SK-N-SH treated with all-trans-retinoic acid at 6 μM for 48 hours (cell line): ENCODE results near the gene TMTC2.

Source experiments
- ATAC-seq: fragments of 200-7000 bp; cut with Tn5 transposase; 3 replicates; pipeline ENCODE4 v1.9.1; 2020; ENCODE audit warnings: mild to moderate bottlenecking, moderate library complexity
- BACH2 ChIP-seq: fragments of 250-450 bp; sonication (Bioruptor Pico); IDR thresholded peaks from 2 replicates; pipeline ENCODE4 v1.9.0; 2021; ENCODE audit warnings: mild to moderate bottlenecking, borderline replicate concordance
- CSDC2 ChIP-seq: fragments of 250-450 bp; sonication (Bioruptor Pico); IDR thresholded peaks from 2 replicates; pipeline ENCODE4 v1.5.0; 2020; ENCODE audit warnings: mild to moderate bottlenecking, moderate library complexity
- ESRRG ChIP-seq: fragments of 250-450 bp; sonication (Bioruptor Pico); IDR thresholded peaks from 2 replicates; pipeline ENCODE4 v1.6.1; 2021; ENCODE audit warnings: mild to moderate bottlenecking
- GLIS3 ChIP-seq: fragments of 250-450 bp; sonication (Bioruptor Pico); IDR thresholded peaks from 2 replicates; pipeline ENCODE4 v1.5.0; 2020; ENCODE audit warnings: mild to moderate bottlenecking, moderate library complexity
- ISL1 ChIP-seq: fragments of 250-450 bp; sonication (Bioruptor Pico); IDR thresholded peaks from 2 replicates; pipeline ENCODE4 v2.1.2; 2022; ENCODE audit warnings: mild to moderate bottlenecking, moderate library complexity
- OSR1 ChIP-seq: fragments of 250-450 bp; sonication (Bioruptor Pico); IDR thresholded peaks from 2 replicates; pipeline ENCODE4 v1.8.0; 2022; ENCODE audit warnings: moderate library complexity, mild to moderate bottlenecking, inconsistent platforms
- PPARA ChIP-seq: fragments of 250-450 bp; sonication (Bioruptor Pico); IDR thresholded peaks from 2 replicates; pipeline ENCODE4 v1.5.0; 2020; ENCODE audit warnings: mild to moderate bottlenecking, borderline replicate concordance
- RARB ChIP-seq: fragments of 250-450 bp; sonication (Bioruptor Pico); IDR thresholded peaks from 2 replicates; pipeline ENCODE4 v1.8.0; 2021; ENCODE audit warnings: mild to moderate bottlenecking, moderate library complexity
- TCF4 ChIP-seq: fragments of 250-450 bp; sonication (Bioruptor Pico); IDR thresholded peaks from 2 replicates; pipeline ENCODE4 v1.8.0; 2021; ENCODE audit warnings: mild to moderate bottlenecking, moderate library complexity, borderline replicate concordance
- TOX ChIP-seq: fragments of 250-450 bp; sonication (Bioruptor Pico); IDR thresholded peaks from 2 replicates; pipeline ENCODE4 v1.8.0; 2021; ENCODE audit warnings: mild to moderate bottlenecking, moderate library complexity, borderline replicate concordance
- ZC3H10 ChIP-seq: fragments of 250-450 bp; sonication (Bioruptor Pico); IDR thresholded peaks from 2 replicates; pipeline ENCODE4 v1.5.1; 2021; ENCODE audit warnings: mild to moderate bottlenecking, moderate library complexity
- ZNF565 ChIP-seq: fragments of 450-650 bp; formaldehyde crosslinking; conservative IDR thresholded peaks from 2 replicates; pipeline ENCODE4 v1.5.0; 2020; ENCODE audit warnings: low read depth, mild to moderate bottlenecking, moderate library complexity
- ZNF8 ChIP-seq: fragments of 450-650 bp; formaldehyde crosslinking; IDR thresholded peaks from 2 replicates; pipeline ENCODE4 v1.5.0; 2020; ENCODE audit warnings: mild to moderate bottlenecking, moderate library complexity
- TF ChIP-seq, protein P1 (sequence below): fragments of 250-450 bp; sonication (Bioruptor Pico); IDR thresholded peaks from 2 replicates; pipeline ENCODE4 v1.5.1; 2020; ENCODE audit warnings: low read depth, mild to moderate bottlenecking, moderate library complexity
- TF ChIP-seq, protein P2 (sequence below): fragments of 250-450 bp; sonication (Bioruptor Pico); IDR thresholded peaks from 2 replicates; pipeline ENCODE4 v1.8.0; 2021; ENCODE audit warnings: low read depth, mild to moderate bottlenecking, moderate library complexity, borderline replicate concordance
- TF ChIP-seq, protein P3 (sequence below): fragments of 250-450 bp; sonication (Bioruptor Pico); IDR thresholded peaks from 2 replicates; pipeline ENCODE4 v1.5.1; 2021; ENCODE audit warnings: mild to moderate bottlenecking, moderate library complexity
- TF ChIP-seq, protein P4 (sequence below): fragments of 250-450 bp; sonication (Bioruptor Pico); IDR thresholded peaks from 2 replicates; pipeline ENCODE4 v1.8.0; 2020; ENCODE audit warnings: mild to moderate bottlenecking, moderate library complexity, borderline replicate concordance

TMTC2 gene

DNA sequence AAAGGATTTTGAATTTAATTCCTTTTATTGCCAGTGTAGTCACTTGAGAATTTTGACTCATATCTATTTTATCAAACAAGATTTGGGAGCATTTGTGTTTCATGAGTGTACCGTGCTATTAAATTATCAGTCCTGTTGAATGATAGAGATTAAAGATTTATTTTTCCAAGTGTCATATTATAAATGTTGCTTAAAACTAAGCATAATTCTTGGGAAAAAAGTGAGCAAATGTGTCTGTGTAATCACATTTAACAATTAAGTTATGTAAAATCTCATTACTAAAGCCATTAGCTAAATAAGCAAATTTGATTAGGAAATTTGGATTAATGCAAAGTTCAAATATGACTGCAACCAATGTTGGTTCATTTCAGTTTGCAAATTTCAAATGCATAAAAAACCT is 266.7 kb downstream of the TMTC2 start:
- no peak for ATAC-seq

DNA sequence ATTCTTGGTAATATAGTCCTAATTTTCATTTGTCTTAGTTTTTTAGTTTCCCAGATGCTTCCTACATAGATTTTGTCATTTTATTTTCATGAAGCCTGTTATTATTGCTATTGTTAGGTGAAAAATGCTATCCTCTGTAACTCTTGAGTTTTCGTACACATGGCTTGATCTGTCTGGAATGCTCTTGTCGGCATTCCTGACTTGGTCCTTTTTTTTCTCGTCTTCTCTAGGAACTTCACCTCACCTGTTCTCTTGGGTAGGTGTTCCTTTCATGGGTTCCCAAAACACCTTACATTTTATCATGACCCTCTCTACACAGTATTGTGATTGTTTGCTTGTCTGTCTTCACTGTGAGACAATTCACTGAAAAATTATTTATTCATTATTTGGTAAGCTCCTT is 267.4 kb downstream of the TMTC2 start:
- TF ChIP-seq PPARA (CRISPR knock-in tag) (no peak), GLIS3 (CRISPR knock-in tag) (no peak), TOX (CRISPR knock-in tag) (no peak), CSDC2 (no peak), ESRRG (CRISPR knock-in tag) (no peak)
- TF ChIP-seq, all 23 proteins: peak for 0
- no peak for ATAC-seq

More for the DNA sequence above, 266.7 kb downstream of the TMTC2 start:
- TF ChIP-seq ISL1 (CRISPR knock-in tag) (peak; percentile 93), TCF4 (CRISPR knock-in tag) (peak; percentile 19; the same call in 1 of the 2 replicates), ZC3H10 (CRISPR knock-in tag) (no peak; the same call in 1 of the 2 replicates), BACH2 (CRISPR knock-in tag) (no peak)
- TF ChIP-seq, protein P1, sequence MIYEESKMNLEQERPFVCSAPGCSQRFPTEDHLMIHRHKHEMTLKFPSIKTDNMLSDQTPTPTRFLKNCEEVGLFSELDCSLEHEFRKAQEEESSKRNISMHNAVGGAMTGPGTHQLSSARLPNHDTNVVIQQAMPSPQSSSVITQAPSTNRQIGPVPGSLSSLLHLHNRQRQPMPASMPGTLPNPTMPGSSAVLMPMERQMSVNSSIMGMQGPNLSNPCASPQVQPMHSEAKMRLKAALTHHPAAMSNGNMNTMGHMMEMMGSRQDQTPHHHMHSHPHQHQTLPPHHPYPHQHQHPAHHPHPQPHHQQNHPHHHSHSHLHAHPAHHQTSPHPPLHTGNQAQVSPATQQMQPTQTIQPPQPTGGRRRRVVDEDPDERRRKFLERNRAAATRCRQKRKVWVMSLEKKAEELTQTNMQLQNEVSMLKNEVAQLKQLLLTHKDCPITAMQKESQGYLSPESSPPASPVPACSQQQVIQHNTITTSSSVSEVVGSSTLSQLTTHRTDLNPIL (CRISPR knock-in tag) = 0 out of 2 replicates have a peak, but pooled peaks have one; percentile 51

DNA sequence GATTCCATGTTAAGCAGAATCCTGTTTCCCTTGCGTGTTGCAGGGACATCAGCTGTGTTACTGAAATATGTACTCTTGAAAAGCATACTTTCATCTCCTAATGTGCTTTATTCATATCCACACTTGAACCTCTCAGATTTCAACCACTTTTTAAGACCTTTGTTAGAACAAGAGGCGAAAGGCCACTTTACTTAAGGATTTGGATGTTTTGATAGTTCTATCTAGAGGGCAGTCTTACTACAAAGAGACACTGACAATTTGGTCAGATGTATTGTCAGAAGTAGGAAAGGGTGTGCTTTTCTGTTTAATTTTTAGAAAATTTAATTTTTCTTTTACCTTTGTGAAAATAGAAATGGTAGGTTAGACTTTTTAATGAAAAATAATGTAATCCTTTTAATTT is 267.9 kb downstream of the TMTC2 start:
- TF ChIP-seq ISL1 (CRISPR knock-in tag) = no peak
- no peak for TF ChIP-seq PPARA (CRISPR knock-in tag)
- TF ChIP-seq, protein P2, sequence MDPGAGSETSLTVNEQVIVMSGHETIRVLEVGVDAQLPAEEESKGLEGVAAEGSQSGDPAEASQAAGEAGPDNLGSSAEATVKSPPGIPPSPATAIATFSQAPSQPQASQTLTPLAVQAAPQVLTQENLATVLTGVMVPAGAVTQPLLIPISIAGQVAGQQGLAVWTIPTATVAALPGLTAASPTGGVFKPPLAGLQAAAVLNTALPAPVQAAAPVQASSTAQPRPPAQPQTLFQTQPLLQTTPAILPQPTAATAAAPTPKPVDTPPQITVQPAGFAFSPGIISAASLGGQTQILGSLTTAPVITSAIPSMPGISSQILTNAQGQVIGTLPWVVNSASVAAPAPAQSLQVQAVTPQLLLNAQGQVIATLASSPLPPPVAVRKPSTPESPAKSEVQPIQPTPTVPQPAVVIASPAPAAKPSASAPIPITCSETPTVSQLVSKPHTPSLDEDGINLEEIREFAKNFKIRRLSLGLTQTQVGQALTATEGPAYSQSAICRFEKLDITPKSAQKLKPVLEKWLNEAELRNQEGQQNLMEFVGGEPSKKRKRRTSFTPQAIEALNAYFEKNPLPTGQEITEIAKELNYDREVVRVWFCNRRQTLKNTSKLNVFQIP (CRISPR knock-in tag) = no peak
- TF ChIP-seq, all 23 proteins: peak for 0
- ATAC-seq = peak; percentile 42; the same call in 2 of the 3 replicates

DNA sequence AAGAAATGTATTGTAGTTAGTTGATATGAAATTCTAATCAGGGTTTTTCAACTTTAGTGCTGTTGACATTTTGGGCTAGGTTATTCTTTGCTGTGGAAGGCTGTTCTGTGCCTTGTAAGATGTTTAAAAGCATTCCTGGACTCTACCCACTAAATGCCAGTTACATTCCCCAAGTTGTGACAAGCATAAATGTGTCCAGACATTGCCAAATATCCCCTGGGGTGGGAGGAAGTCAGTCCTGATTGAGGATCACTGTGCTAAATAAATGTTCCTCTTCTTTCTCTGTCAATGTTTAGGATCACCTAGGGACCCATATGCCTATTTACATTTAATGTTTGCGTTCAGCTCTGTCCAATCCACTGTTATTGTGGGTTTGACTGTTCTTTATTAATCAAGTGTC is 268.3 kb downstream of the TMTC2 start:
- peak; percentile 79 for ATAC-seq
- TF ChIP-seq, protein P3, sequence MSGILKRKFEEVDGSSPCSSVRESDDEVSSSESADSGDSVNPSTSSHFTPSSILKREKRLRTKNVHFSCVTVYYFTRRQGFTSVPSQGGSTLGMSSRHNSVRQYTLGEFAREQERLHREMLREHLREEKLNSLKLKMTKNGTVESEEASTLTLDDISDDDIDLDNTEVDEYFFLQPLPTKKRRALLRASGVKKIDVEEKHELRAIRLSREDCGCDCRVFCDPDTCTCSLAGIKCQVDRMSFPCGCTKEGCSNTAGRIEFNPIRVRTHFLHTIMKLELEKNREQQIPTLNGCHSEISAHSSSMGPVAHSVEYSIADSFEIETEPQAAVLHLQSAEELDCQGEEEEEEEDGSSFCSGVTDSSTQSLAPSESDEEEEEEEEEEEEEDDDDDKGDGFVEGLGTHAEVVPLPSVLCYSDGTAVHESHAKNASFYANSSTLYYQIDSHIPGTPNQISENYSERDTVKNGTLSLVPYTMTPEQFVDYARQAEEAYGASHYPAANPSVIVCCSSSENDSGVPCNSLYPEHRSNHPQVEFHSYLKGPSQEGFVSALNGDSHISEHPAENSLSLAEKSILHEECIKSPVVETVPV (CRISPR knock-in tag) = no peak
- TF ChIP-seq TOX (CRISPR knock-in tag) (no peak), ISL1 (CRISPR knock-in tag) (peak; percentile 93), OSR1 (CRISPR knock-in tag) (no peak)
- TF ChIP-seq, protein P2 (CRISPR knock-in tag) = no peak

DNA sequence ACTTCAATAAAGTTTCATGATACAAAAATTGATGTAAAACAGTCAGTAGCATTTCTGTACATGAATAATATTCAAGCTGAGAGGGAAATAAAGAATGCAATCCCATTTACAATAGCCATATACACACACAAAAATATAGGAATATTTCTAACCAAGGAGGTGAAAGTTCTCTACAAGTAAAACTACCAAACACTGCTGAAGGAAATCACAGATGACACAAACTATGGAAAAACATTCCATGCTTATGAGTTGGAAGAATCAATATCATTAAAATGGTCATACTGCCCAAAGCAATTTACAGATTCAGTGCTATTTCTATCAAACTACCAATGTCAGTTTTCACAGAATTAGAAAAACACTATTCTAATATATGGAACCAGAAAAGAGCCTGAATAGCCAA is 272.3 kb downstream of the TMTC2 start:
- TF ChIP-seq, protein P4, sequence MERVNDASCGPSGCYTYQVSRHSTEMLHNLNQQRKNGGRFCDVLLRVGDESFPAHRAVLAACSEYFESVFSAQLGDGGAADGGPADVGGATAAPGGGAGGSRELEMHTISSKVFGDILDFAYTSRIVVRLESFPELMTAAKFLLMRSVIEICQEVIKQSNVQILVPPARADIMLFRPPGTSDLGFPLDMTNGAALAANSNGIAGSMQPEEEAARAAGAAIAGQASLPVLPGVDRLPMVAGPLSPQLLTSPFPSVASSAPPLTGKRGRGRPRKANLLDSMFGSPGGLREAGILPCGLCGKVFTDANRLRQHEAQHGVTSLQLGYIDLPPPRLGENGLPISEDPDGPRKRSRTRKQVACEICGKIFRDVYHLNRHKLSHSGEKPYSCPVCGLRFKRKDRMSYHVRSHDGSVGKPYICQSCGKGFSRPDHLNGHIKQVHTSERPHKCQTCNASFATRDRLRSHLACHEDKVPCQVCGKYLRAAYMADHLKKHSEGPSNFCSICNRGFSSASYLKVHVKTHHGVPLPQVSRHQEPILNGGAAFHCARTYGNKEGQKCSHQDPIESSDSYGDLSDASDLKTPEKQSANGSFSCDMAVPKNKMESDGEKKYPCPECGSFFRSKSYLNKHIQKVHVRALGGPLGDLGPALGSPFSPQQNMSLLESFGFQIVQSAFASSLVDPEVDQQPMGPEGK = no peak
- no peak for TF ChIP-seq RARB
- no peak for TF ChIP-seq GLIS3 (CRISPR knock-in tag)
- TF ChIP-seq OSR1 (CRISPR knock-in tag) = no peak
- TF ChIP-seq BACH2 (CRISPR knock-in tag) = no peak
- TF ChIP-seq, protein P1 (CRISPR knock-in tag) = no peak
- TF ChIP-seq ZNF565 (CRISPR knock-in tag) = no peak
- no peak for TF ChIP-seq CSDC2
- TF ChIP-seq ESRRG (CRISPR knock-in tag) = no peak
- TF ChIP-seq ZNF8 = no peak
- TF ChIP-seq ISL1 (CRISPR knock-in tag) = no peak
- TF ChIP-seq, protein P3 (CRISPR knock-in tag) = no peak
- no peak for TF ChIP-seq ZC3H10 (CRISPR knock-in tag)
- TF ChIP-seq TCF4 (CRISPR knock-in tag) = no peak

More for the DNA sequence above, 272.3 kb downstream of the TMTC2 start:
- ATAC-seq = no peak
